Muscle layer of colon (tissue), 2 donors: ENCODE data around the gene CCL22.
"Not testable (repeated sequence)": the region's sequence is repeated elsewhere in the genome, so short reads cannot be mapped to it uniquely, and the experiment has no call there.

Experiments
- H3K27ac ChIP-seq: one replicate; pipeline ENCODE4 v1.7.0; 2013; ENCODE audit warnings: low read depth, mild to moderate bottlenecking, low read length, moderate library complexity
- H3K27me3 ChIP-seq, 2 donors: one replicate each; pipeline ENCODE4 v1.7.0; 2013; ENCODE audit warnings: low read length in 2 of 2, mild to moderate bottlenecking in 2 of 2; ENCODE audit not compliant: insufficient read depth in 2 of 2, control insufficient read depth in 1 of 2
- H3K36me3 ChIP-seq: one replicate; pipeline ENCODE4 v1.7.0; 2013; ENCODE audit warnings: mild to moderate bottlenecking, low read length; ENCODE audit not compliant: insufficient read depth
- H3K4me1 ChIP-seq: one replicate; pipeline ENCODE4 v1.7.0; 2013; ENCODE audit warnings: mild to moderate bottlenecking, low read length; ENCODE audit not compliant: insufficient read depth
- H3K4me3 ChIP-seq, 2 donors: one replicate each; pipeline ENCODE4 v1.7.0; 2013; ENCODE audit warnings: low read length in 2 of 2, low read depth in 1 of 2, mild to moderate bottlenecking in 1 of 2, moderate library complexity in 1 of 2
- H3K9ac ChIP-seq: one replicate; pipeline ENCODE4 v1.7.0; 2013; ENCODE audit warnings: low read length
- H3K9me3 ChIP-seq: one replicate; pipeline ENCODE4 v1.7.0; 2013; ENCODE audit warnings: mild to moderate bottlenecking, low read length
- donor health status: abdominal sarcoma.
- donor health status: Adenocarcinoma of cecum.

Gene CCL22

DNA sequence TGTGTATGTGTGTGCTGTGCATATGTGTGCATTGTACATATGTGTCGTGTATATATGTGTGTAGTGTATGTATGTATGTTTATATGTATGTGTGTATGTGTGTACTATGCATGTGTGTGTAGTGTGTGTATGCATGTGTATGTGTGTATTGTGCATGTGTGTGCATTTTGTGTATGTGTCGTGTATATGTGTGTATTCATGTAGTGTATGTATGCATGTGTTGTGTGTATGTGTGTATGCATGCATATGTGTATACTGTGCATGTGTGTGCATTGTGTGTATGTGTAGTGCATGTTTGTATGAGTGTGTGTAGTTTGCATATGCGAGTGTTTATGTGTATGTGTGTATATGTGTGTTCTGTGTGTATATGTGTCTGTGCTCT lies 30.5 kb downstream of the CCL22 start:
- Histone ChIP-seq H3K36me3 (no peaks in the 10 kb centered on the region), H3K9ac (no peak overlapping the region), H3K9me3 (no peaks in the 10 kb centered on the region), H3K4me3 (no peak overlapping the region), H3K4me1 (peaks cover 19% of the 10 kb centered on the region), H3K27ac (no peak overlapping the region), H3K27me3 (no peaks in the 10 kb centered on the region)

DNA sequence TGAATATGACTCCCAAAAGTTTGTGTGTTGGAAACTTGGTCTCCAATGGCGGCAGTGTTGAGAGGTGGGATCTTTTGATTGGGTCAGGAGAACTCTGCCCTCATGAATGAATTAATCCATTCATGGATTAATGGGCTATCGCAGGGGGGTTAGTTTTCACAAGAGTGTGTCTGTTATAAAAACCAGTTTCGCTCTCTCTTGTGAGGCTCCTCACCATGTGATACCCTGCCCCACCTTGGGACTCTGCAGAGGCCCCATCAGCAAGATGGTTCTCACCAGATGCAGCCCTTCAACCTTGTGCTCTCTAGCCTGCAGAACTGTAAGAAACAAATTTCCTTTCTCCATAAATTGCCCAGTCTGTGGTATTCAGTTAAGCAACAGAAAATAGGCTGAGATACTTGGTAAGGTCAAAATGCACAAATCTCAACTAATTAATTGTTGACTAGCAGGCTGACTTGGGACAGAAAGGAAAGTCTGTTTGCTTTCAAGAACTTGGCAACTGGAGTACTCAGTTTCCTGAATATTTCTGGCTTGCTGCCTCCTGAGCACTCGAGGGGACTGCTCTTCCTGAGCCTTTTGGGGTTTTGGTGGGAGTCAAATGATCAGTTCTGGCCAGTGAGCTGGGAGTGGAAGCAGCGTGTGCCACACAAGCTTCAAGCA lies 32.2 kb downstream of the CCL22 start:
- Histone ChIP-seq H3K4me1 (peaks cover 16% of the 10 kb centered on the region), H3K4me3 (no peak overlapping the region), H3K27me3 (no peaks in the 10 kb centered on the region), H3K36me3 (no peaks in the 10 kb centered on the region), H3K9me3 (no peaks in the 10 kb centered on the region), H3K9ac (no peak overlapping the region), H3K27ac (no peak overlapping the region)

- no peaks in the 10 kb centered on the region for H3K27me3 ChIP-seq
- H3K9me3 ChIP-seq, result no peaks in the 10 kb centered on the region
- H3K9ac ChIP-seq, result no peak overlapping the region
- peaks cover 12% of the 10 kb centered on the region for H3K4me1 ChIP-seq
- no peaks in the 10 kb centered on the region for H3K36me3 ChIP-seq
- no peak overlapping the region for H3K4me3 ChIP-seq
- no peak overlapping the region for H3K27ac ChIP-seq
Observed at GRCh38 chr16:57391300-57391699, 32.7 kb downstream of the CCL22 start.

GRCh38 chr16:57391708-57392107 lies 33.1 kb downstream of the CCL22 start:
- Histone ChIP-seq H3K4me3 (no peak overlapping the region), H3K4me1 (peaks cover 8% of the 10 kb centered on the region), H3K27me3 (no peaks in the 10 kb centered on the region), H3K27ac (no peak overlapping the region), H3K9ac (no peak overlapping the region), H3K9me3 (no peaks in the 10 kb centered on the region), H3K36me3 (no peaks in the 10 kb centered on the region)

DNA sequence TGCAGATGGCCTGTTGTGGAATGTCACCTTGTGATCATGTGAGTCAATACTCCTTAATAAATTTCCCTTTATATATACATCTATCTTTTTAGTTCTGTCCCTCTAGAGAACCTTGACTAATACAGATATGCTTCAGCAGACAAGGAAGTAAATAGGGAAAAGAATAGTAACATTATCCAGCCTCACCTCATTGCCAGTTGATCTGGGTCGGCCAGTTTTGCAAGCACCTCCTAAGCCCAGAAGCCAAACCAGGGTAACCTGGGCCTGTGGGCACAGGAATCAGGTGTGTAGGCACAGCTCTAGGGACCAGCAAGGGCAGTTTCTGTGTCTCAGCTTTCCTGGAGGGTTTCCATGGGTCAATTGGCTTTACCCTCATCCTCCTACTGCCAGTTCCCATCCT lies 34.1 kb downstream of the CCL22 start:
- Histone ChIP-seq H3K9ac (no peak overlapping the region), H3K4me1 (peaks cover 3% of the 10 kb centered on the region), H3K4me3 (no peak overlapping the region), H3K27me3 (no peaks in the 10 kb centered on the region), H3K36me3 (no peaks in the 10 kb centered on the region), H3K9me3 (no peaks in the 10 kb centered on the region), H3K27ac (no peak overlapping the region)

DNA sequence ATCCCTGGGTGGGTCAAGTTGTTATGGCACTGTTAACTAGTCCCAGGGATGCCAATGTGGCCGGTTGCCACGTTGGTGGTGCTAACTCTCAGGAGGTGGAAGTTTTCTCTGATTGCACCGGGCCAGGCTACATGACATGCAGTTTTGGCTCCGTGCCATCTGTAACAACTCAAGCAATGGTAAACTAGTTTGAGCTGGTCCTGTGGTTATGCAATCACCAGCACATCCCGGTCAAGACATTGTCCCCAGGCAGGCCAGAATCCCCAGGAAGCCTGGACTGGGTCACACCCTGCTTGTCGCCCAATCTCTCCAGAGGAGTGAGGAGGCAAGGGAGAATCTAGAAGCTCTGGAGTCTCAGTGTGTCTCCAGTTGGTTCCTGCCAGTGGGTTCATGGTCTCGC lies 35.9 kb downstream of the CCL22 start:
- no peak overlapping the region for H3K4me3 ChIP-seq
- peaks cover 3% of the 10 kb centered on the region for H3K4me1 ChIP-seq
- no peaks in the 10 kb centered on the region for H3K27me3 ChIP-seq
- H3K36me3 ChIP-seq, result no peaks in the 10 kb centered on the region
- no peaks in the 10 kb centered on the region for H3K9me3 ChIP-seq
- H3K27ac ChIP-seq, result no peak overlapping the region
- no peak overlapping the region for H3K9ac ChIP-seq

GRCh38 chr16:57395026-57395425 lies 36.4 kb downstream of the CCL22 start:
- no peak overlapping the region for H3K9ac ChIP-seq
- peaks cover 3% of the 10 kb centered on the region for H3K4me1 ChIP-seq
- no peaks in the 10 kb centered on the region for H3K9me3 ChIP-seq
- no peaks in the 10 kb centered on the region for H3K27me3 ChIP-seq
- no peak overlapping the region for H3K27ac ChIP-seq
- no peaks in the 10 kb centered on the region for H3K36me3 ChIP-seq
- H3K4me3 ChIP-seq, result no peak overlapping the region

DNA sequence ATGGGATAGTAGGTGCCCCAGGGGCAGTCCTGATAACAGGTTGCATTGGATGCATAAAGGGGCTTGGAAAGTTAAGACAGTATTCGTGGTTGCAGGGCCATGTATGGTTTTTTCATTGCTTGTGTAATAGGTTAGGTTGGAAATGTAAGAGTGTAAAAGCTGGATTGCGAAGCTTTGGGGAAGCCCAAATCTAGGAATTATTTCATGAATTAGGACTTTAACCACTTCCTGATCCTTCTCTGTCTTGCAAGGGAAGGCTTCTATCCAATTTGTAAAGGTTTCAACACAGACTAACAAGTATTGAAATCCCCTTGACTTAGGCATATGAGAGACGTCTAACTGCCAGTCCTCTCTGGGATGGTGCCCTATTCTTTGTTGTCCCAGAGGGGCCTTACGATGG lies 38.2 kb downstream of the CCL22 start:
- no peak overlapping the region for H3K27ac ChIP-seq
- H3K4me3 ChIP-seq, result no peak overlapping the region
- H3K4me1 ChIP-seq, result peaks cover 3% of the 10 kb centered on the region
- H3K9me3 ChIP-seq, result no peaks in the 10 kb centered on the region
- H3K36me3 ChIP-seq, result no peaks in the 10 kb centered on the region
- H3K9ac ChIP-seq, result no peak overlapping the region
- H3K27me3 ChIP-seq, result no peaks in the 10 kb centered on the region

DNA sequence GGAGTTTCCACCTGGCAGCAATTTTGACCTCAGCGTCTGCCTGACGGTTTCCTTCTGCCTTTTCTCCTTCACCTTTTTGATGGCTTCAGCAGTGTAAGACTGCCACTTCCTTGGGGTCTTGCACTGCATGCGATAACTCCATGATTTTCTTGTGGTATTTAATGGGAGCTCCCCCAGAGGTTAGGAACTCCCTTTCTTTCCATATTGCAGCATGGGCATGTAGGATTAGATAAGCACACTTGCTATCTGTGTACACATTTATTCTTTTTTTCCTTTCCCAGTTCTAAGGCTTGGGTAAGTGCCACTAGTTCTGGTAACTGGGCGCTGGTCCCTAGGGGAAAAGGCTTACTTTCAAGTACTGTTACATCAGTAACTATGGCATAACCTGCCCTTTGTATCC lies 38.9 kb downstream of the CCL22 start:
- not testable (repeated sequence) for H3K36me3 ChIP-seq, H3K27ac ChIP-seq, H3K27me3 ChIP-seq, H3K9ac ChIP-seq, H3K4me1 ChIP-seq, H3K9me3 ChIP-seq, H3K4me3 ChIP-seq

- H3K4me1 ChIP-seq, result no peaks in the 10 kb centered on the region
- no peaks in the 10 kb centered on the region for H3K36me3 ChIP-seq
- H3K4me3 ChIP-seq, result no peak overlapping the region
- no peaks in the 10 kb centered on the region for H3K27me3 ChIP-seq
- H3K9ac ChIP-seq, result no peak overlapping the region
- no peaks in the 10 kb centered on the region for H3K9me3 ChIP-seq
- no peak overlapping the region for H3K27ac ChIP-seq
Observed at GRCh38 chr16:57401943-57402640, 43.5 kb downstream of the CCL22 start.

GRCh38 chr16:57403965-57404817 lies 45.6 kb downstream of the CCL22 start, which contains the start of gene CCL17:
CCL17 (plus strand) TSS chr16:57404767; CDS start chr16:57413933, 9,166 bp downstream.
- no peak within 1 kb of the TSS for H3K9ac ChIP-seq
- H3K27ac ChIP-seq, result no peak within 1 kb of the TSS
- H3K4me1 ChIP-seq, result no peaks in the 10 kb centered on the region
- no peak within 1 kb of the TSS for H3K4me3 ChIP-seq
- no peaks in the 10 kb centered on the region for H3K9me3 ChIP-seq
- H3K36me3 ChIP-seq, result no peaks in the 10 kb centered on the region
- H3K27me3 ChIP-seq, result no peaks in the 10 kb centered on the region
